ENCODE results near the gene OR51Q1. TPM values are rescaled to one million over a fixed set of nuclear protein-coding genes. Genes with fewer than 3 reads are reported as not detected.

The OR51Q1 gene
- total and polyA plus RNA-seq, 4 donors, result not detected

DNA sequence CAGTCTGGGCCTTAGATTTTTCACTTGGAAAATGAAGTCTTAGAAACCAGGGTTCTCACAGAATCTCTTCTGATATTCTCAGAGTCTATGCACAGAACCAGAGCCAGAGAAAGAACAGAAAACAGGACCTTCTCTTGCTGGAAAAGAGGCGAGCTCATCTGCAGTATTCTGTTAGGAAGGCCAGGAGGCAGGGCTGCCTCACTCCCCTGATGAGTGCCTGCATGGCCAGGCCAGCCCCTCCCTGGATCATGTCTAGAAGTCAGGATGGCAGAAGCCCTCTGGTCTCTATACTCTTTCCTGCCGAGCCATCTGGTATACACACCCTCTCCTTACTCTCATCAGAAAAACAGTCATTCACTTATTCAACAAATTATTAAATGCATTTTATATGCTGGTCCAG lies 37.6 kb upstream of the OR51Q1 start:
- H3K36me3 ChIP-seq (ENCODE audit: control insufficient read depth in 4 of 4, insufficient read depth in 4 of 4, low read length in 4 of 4), result no peaks in the 10 kb centered on the region
- H3K9me3 ChIP-seq (ENCODE audit: control insufficient read depth in 4 of 4, insufficient read depth in 3 of 4, low read length in 3 of 4), result no peaks in the 10 kb centered on the region
- no peak overlapping the region for H3K9ac ChIP-seq (ENCODE audit: insufficient read depth in 1 of 2, low read length in 2 of 2)
- no peak for ATAC-seq (ENCODE audit: insufficient read depth, low FRiP score)
- H3K4me3 ChIP-seq, result no peak overlapping the region
- no peak overlapping the region for H3K27ac ChIP-seq (ENCODE audit: low read depth in 1 of 2, low read length in 1 of 2)
- no peak for DNase-seq
- H3K4me1 ChIP-seq (ENCODE audit: control insufficient read depth in 5 of 5, insufficient read depth in 5 of 5, low read length in 5 of 5), result no peaks in the 10 kb centered on the region
- TF ChIP-seq, protein P1, sequence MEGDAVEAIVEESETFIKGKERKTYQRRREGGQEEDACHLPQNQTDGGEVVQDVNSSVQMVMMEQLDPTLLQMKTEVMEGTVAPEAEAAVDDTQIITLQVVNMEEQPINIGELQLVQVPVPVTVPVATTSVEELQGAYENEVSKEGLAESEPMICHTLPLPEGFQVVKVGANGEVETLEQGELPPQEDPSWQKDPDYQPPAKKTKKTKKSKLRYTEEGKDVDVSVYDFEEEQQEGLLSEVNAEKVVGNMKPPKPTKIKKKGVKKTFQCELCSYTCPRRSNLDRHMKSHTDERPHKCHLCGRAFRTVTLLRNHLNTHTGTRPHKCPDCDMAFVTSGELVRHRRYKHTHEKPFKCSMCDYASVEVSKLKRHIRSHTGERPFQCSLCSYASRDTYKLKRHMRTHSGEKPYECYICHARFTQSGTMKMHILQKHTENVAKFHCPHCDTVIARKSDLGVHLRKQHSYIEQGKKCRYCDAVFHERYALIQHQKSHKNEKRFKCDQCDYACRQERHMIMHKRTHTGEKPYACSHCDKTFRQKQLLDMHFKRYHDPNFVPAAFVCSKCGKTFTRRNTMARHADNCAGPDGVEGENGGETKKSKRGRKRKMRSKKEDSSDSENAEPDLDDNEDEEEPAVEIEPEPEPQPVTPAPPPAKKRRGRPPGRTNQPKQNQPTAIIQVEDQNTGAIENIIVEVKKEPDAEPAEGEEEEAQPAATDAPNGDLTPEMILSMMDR (IDR thresholded peaks at IDR 0.05; ENCODE audit: control extremely low read depth, extremely low read depth), result no peak
- H3K27me3 ChIP-seq (ENCODE audit: control insufficient read depth in 3 of 3, insufficient read depth in 3 of 3, low read length in 2 of 3), result no peaks in the 10 kb centered on the region
- WGBS, 2 donors, result 87 to 91% methylated on average over 2 of the region's 2 CpGs

DNA sequence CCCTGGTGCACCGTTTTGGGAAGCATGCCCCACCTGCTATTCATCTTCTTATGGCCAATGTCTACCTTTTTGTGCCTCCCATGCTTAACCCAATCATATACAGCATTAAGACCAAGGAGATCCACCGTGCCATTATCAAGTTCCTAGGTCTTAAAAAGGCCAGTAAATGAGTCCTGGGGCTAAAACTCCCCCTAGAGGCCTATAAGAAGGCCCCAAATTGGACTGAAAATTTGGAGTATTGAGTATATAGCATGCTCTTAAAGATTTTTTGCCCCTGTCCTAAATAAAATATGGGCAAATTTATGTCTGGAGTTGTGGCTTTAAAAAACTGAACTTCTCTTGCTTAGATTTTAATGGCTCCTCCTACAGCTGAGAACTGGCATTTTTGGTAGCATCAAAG lies 31.7 kb upstream of the OR51Q1 start:
- ATAC-seq (ENCODE audit: insufficient read depth, low FRiP score) (no peak), DNase-seq (no peak)
- no peak overlapping the region for H3K9ac ChIP-seq (ENCODE audit: insufficient read depth in 1 of 2, low read length in 2 of 2)
- no peaks in the 10 kb centered on the region for H3K9me3 ChIP-seq (ENCODE audit: control insufficient read depth in 4 of 4, insufficient read depth in 3 of 4, low read length in 3 of 4)
- no peaks in the 10 kb centered on the region for H3K36me3 ChIP-seq (ENCODE audit: control insufficient read depth in 4 of 4, insufficient read depth in 4 of 4, low read length in 4 of 4)
- no peak overlapping the region for H3K27ac ChIP-seq (ENCODE audit: low read depth in 1 of 2, low read length in 1 of 2)
- TF ChIP-seq, protein P1 (IDR thresholded peaks at IDR 0.05; ENCODE audit: control extremely low read depth, extremely low read depth), result no peak
- H3K4me1 ChIP-seq (ENCODE audit: control insufficient read depth in 5 of 5, insufficient read depth in 5 of 5, low read length in 5 of 5), result no peaks in the 10 kb centered on the region
- no peaks in the 10 kb centered on the region for H3K27me3 ChIP-seq (ENCODE audit: control insufficient read depth in 3 of 3, insufficient read depth in 3 of 3, low read length in 2 of 3)
- no peak overlapping the region for H3K4me3 ChIP-seq
- 81 to 93% methylated on average over 2 of the region's 2 CpGs for WGBS, 2 donors

DNA sequence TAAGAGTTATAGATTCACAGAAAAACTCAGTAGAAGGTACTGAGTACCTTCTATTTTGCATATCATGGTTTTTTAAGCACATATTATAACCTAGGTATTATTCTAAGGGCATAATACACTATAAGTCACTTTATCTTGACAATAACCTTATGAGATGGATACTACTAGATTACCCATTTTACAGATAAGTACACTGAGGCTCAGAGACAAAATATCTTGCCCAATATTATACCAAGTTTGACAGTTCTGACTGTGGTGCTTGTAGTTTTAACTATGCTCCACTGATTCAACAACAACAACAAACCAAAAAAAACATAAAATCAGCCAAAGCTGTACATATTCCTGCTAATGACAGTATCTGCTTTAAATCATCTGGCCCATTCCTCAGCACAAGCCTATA lies 27.8 kb upstream of the OR51Q1 start:
- Histone ChIP-seq H3K27me3 (ENCODE audit: control insufficient read depth in 3 of 3, insufficient read depth in 3 of 3, low read length in 2 of 3) (no peaks in the 10 kb centered on the region), H3K9me3 (ENCODE audit: control insufficient read depth in 4 of 4, insufficient read depth in 3 of 4, low read length in 3 of 4) (no peaks in the 10 kb centered on the region), H3K4me1 (ENCODE audit: control insufficient read depth in 5 of 5, insufficient read depth in 5 of 5, low read length in 5 of 5) (no peaks in the 10 kb centered on the region), H3K36me3 (ENCODE audit: control insufficient read depth in 4 of 4, insufficient read depth in 4 of 4, low read length in 4 of 4) (no peaks in the 10 kb centered on the region), H3K4me3 (no peak overlapping the region), H3K9ac (ENCODE audit: insufficient read depth in 1 of 2, low read length in 2 of 2) (no peak overlapping the region), H3K27ac (ENCODE audit: low read depth in 1 of 2, low read length in 1 of 2) (no peak overlapping the region)
- DNase-seq (no peak), ATAC-seq (ENCODE audit: insufficient read depth, low FRiP score) (no peak)
- TF ChIP-seq, protein P1 (IDR thresholded peaks at IDR 0.05; ENCODE audit: control extremely low read depth, extremely low read depth), result no peak

- H3K27me3 ChIP-seq (ENCODE audit: control insufficient read depth in 3 of 3, insufficient read depth in 3 of 3, low read length in 2 of 3), result no peaks in the 10 kb centered on the region
- ATAC-seq (ENCODE audit: insufficient read depth, low FRiP score), result no peak
- TF ChIP-seq, protein P1 (IDR thresholded peaks at IDR 0.05; ENCODE audit: control extremely low read depth, extremely low read depth), result no peak
These were observed 23.0 kb upstream of the OR51Q1 start for GRCh38 chr11:5398936-5399335.

More at GRCh38 chr11:5398936-5399335, 23.0 kb upstream of the OR51Q1 start:
- H3K36me3 ChIP-seq (ENCODE audit: control insufficient read depth in 4 of 4, insufficient read depth in 4 of 4, low read length in 4 of 4), result no peaks in the 10 kb centered on the region
- peaks cover 0 to 4% (median 0%) of the 10 kb centered on the region in 4 donors for H3K9me3 ChIP-seq (ENCODE audit: control insufficient read depth in 4 of 4, insufficient read depth in 3 of 4, low read length in 3 of 4)
- DNase-seq, result no peak
- H3K4me3 ChIP-seq, result no peak overlapping the region
- no peaks in the 10 kb centered on the region for H3K4me1 ChIP-seq (ENCODE audit: control insufficient read depth in 5 of 5, insufficient read depth in 5 of 5, low read length in 5 of 5)
- H3K9ac ChIP-seq (ENCODE audit: insufficient read depth in 1 of 2, low read length in 2 of 2), result no peak overlapping the region
- no peak overlapping the region for H3K27ac ChIP-seq (ENCODE audit: low read depth in 1 of 2, low read length in 1 of 2)

Measured in lung (tissue), 12 donors.